Measurements from ENCODE around the gene SLC46A2. TPM values are rescaled to one million over a fixed set of nuclear protein-coding genes. Genes with fewer than 3 reads are reported as not detected.

The SLC46A2 gene
- total RNA-seq, 1 donor from 2014 or later: not detected

- Mint-ChIP-seq H3K36me3 (ENCODE audit: low read depth, unreplicated experiment) (peaks cover 9% of the 10 kb centered on the region), H3K4me1 (ENCODE audit: unreplicated experiment) (peaks cover 4% of the 10 kb centered on the region), H3K9me3 (ENCODE audit: unreplicated experiment) (no peaks in the 10 kb centered on the region), H3K27ac (ENCODE audit: unreplicated experiment) (no peak overlapping the region), H3K27me3 (ENCODE audit: unreplicated experiment) (peaks cover 3% of the 10 kb centered on the region), H3K4me3 (ENCODE audit: unreplicated experiment) (no peak overlapping the region)
- TF ChIP-seq, protein P1, sequence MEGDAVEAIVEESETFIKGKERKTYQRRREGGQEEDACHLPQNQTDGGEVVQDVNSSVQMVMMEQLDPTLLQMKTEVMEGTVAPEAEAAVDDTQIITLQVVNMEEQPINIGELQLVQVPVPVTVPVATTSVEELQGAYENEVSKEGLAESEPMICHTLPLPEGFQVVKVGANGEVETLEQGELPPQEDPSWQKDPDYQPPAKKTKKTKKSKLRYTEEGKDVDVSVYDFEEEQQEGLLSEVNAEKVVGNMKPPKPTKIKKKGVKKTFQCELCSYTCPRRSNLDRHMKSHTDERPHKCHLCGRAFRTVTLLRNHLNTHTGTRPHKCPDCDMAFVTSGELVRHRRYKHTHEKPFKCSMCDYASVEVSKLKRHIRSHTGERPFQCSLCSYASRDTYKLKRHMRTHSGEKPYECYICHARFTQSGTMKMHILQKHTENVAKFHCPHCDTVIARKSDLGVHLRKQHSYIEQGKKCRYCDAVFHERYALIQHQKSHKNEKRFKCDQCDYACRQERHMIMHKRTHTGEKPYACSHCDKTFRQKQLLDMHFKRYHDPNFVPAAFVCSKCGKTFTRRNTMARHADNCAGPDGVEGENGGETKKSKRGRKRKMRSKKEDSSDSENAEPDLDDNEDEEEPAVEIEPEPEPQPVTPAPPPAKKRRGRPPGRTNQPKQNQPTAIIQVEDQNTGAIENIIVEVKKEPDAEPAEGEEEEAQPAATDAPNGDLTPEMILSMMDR (IDR thresholded peaks at IDR 0.05; ENCODE audit: unreplicated experiment): no peak
- DNase-seq (ENCODE audit: low spot score): no peak
Measured at GRCh38 chr9:112846528-112847488, 43.9 kb downstream of the SLC46A2 start.

DNA sequence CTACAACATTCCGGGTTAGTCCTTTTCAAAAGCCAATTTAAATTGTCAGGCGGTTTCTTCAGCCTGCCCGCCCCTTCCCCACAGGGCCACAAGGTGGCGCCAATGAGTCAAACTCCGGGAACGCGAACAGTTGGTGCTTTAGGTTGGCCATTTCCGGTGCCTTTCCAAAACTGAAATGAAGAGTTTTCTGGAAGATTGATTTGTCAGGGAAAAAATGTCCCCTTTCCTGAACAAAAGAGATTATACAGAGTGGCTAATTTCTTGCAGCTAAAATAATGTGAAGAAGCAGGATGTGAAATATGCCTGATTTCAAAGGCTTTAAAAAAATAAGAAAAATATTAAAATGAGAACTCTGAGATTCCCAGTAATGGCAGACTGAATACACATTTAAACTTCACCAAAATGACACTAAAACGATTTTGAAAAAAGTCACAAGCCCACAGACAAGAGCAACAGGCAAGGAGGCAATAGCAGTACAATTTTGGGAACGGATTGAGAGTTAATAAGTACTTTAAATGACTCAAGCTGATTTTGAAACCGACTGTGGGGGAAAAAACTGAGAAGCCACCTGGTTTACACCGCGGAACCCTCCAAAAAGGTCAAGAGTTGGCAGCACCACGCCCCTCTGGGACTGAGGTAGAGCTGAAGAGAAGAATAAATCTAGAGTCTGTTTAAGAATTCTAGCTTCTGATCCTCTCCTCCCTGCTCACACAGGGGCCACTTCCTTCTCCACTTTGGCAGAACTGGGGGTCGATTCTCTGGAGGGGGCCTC lies 45.7 kb downstream of the SLC46A2 start:
- H3K27ac Mint-ChIP-seq (ENCODE audit: unreplicated experiment): peak overlapping the region; percentile 45
- no peak overlapping the region for H3K4me3 Mint-ChIP-seq (ENCODE audit: unreplicated experiment)
- peak; percentile 86 for DNase-seq (ENCODE audit: low spot score)
- H3K4me1 Mint-ChIP-seq (ENCODE audit: unreplicated experiment): peaks cover 4% of the 10 kb centered on the region
- peaks cover 3% of the 10 kb centered on the region for H3K27me3 Mint-ChIP-seq (ENCODE audit: unreplicated experiment)
- no peaks in the 10 kb centered on the region for H3K9me3 Mint-ChIP-seq (ENCODE audit: unreplicated experiment)
- TF ChIP-seq, protein P1 (IDR thresholded peaks at IDR 0.05; ENCODE audit: unreplicated experiment): peak; percentile 97
- no peaks in the 10 kb centered on the region for H3K36me3 Mint-ChIP-seq (ENCODE audit: low read depth, unreplicated experiment)

- H3K4me3 Mint-ChIP-seq (ENCODE audit: unreplicated experiment): no peak overlapping the region
- DNase-seq (ENCODE audit: low spot score): no peak
- TF ChIP-seq, protein P1 (IDR thresholded peaks at IDR 0.05; ENCODE audit: unreplicated experiment): no peak
- H3K4me1 Mint-ChIP-seq (ENCODE audit: unreplicated experiment): peaks cover 4% of the 10 kb centered on the region
- H3K36me3 Mint-ChIP-seq (ENCODE audit: low read depth, unreplicated experiment): peaks cover 8% of the 10 kb centered on the region
- no peaks in the 10 kb centered on the region for H3K9me3 Mint-ChIP-seq (ENCODE audit: unreplicated experiment)
- H3K27me3 Mint-ChIP-seq (ENCODE audit: unreplicated experiment): peaks cover 3% of the 10 kb centered on the region
- H3K27ac Mint-ChIP-seq (ENCODE audit: unreplicated experiment): no peak overlapping the region
Measured at GRCh38 chr9:112842555-112842954, 48.1 kb downstream of the SLC46A2 start.

GRCh38 chr9:112841261-112841660 lies 49.4 kb downstream of the SLC46A2 start:
- TF ChIP-seq, protein P1 (IDR thresholded peaks at IDR 0.05; ENCODE audit: unreplicated experiment): no peak
- no peak for DNase-seq (ENCODE audit: low spot score)
- Mint-ChIP-seq H3K36me3 (ENCODE audit: low read depth, unreplicated experiment) (peaks cover 8% of the 10 kb centered on the region), H3K9me3 (ENCODE audit: unreplicated experiment) (no peaks in the 10 kb centered on the region), H3K4me3 (ENCODE audit: unreplicated experiment) (no peak overlapping the region), H3K4me1 (ENCODE audit: unreplicated experiment) (peaks cover 13% of the 10 kb centered on the region), H3K27me3 (ENCODE audit: unreplicated experiment) (peaks cover 3% of the 10 kb centered on the region), H3K27ac (ENCODE audit: unreplicated experiment) (no peak overlapping the region)
